Measurements from ENCODE around the gene SLCO2B1.

GRCh38 chr11:75126564-75126963 lies 24.3 kb upstream of the SLCO2B1 start:
- TF ChIP-seq CTCF (IDR thresholded peaks at IDR 0.05 in 4 of 5, conservative IDR thresholded peaks at IDR 0.05 in 1 of 5), result no peak
- no peak for TF ChIP-seq POLR2A (IDR thresholded peaks at IDR 0.05)

All from gastrocnemius medialis (tissue), 4 donors.